Spleen (tissue), 11 donors: ENCODE data around the gene PRR5L. TPM values are rescaled to one million over a fixed set of nuclear protein-coding genes. Genes with fewer than 3 reads are reported as not detected.
A peak's percentile ranks its signal among the peaks of the same experiment; 100 is the strongest.

ENCODE experiments used
- DNase-seq: peaks from one replicate; pipeline ENCODE4 v3.0.0-alpha.2; 2020
- H3K27ac ChIP-seq, 8 donors: fragments of 200-600 bp; sonication (generic) in 7 of 8; 1 replicate in 4 of 8; 2 replicates in 4 of 8; pipeline versions ENCODE4 v1.5.0 to v1.8.0; 2016 to 2021; ENCODE audit warnings: inconsistent platforms in 4 of 8, mild to moderate bottlenecking in 4 of 8, moderate library complexity in 1 of 8
- H3K27me3 ChIP-seq, 7 donors: fragments of 200-600 bp; sonication (generic) in 6 of 7; replicated peaks in 1 of 7; 1 replicate in 4 of 7; 2 replicates in 3 of 7; pipeline versions ENCODE4 v1.5.0 to v1.8.0; 2016 to 2021; ENCODE audit warnings: inconsistent platforms in 3 of 7, mild to moderate bottlenecking in 1 of 7
- H3K36me3 ChIP-seq, 6 donors: fragments of 200-600 bp; sonication (generic) in 5 of 6; 1 replicate in 4 of 6; 2 replicates in 2 of 6; pipeline versions ENCODE4 v1.5.0 to v1.8.0; 2016 to 2021; ENCODE audit warnings: inconsistent platforms in 2 of 6
- H3K4me1 ChIP-seq, 6 donors: fragments of 200-600 bp; sonication (generic) in 5 of 6; 1 replicate in 3 of 6; 2 replicates in 3 of 6; pipeline versions ENCODE4 v1.5.0 to v1.8.0; 2016 to 2021; ENCODE audit warnings: inconsistent platforms in 3 of 6
- H3K4me3 ChIP-seq, 8 donors: fragments of 200-600 bp; sonication (generic) in 7 of 8; 1 replicate in 4 of 8; 2 replicates in 4 of 8; pipeline versions ENCODE4 v1.5.0 to v1.8.0; 2016 to 2021; ENCODE audit warnings: inconsistent platforms in 4 of 8, mild to moderate bottlenecking in 4 of 8, moderate library complexity in 2 of 8
- H3K9me3 ChIP-seq, 8 donors: fragments of 200-600 bp; sonication (generic) in 7 of 8; 1 replicate in 4 of 8; 2 replicates in 4 of 8; pipeline versions ENCODE4 v1.5.0 to v1.8.0; 2016 to 2021; ENCODE audit warnings: inconsistent platforms in 4 of 8
- POLR2A ChIP-seq, 3 donors: fragments of 450-650 bp; IDR thresholded peaks; one replicate each; pipeline ENCODE4 v1.5.1; 2017; ENCODE audit warnings: antibody characterized with exemption in 3 of 3, mild to moderate bottlenecking in 1 of 3
- POLR2AphosphoS5 ChIP-seq, 3 donors: sonication (generic); formaldehyde crosslinking; IDR thresholded peaks; one replicate each; pipeline ENCODE4 v1.5.1; 2017; ENCODE audit warnings: antibody characterized with exemption in 3 of 3
- WGBS, 5 donors: extraction: QIAGEN DNeasy Blood & Tissue Kit in 3 of 5; methylation state at CpG; one replicate each; pipeline versions ENCODE4 v1.1.5 to v1.1.7; 2013 to 2018; 5-methylcytosine and 5-hydroxymethylcytosine counted together
- intact Hi-C: fragments of 100-400 bp; cut with DNase I; formaldehyde crosslinking; loops from one replicate; pipeline ENCODE4 v1.15.0; 2023; ENCODE audit warnings: low total_unique reads
- polyA plus RNA-seq, 3 donors: library from polyadenylated mRNA; stranded (reverse); fragments of 200-250 nt; gene quantifications; one replicate each; pipeline ENCODE4 v1.2.1, GENCODE V29; 2013
- total RNA-seq, 7 donors: library from RNA; depleted of rRNA in 3 of 7; stranded (reverse); fragments of >200 nt in 3 of 7; fragmentation: NEBNext Ultra II Directional in 4 of 7; extraction: Animal tissue kit (Norgen Biotek cat#: 25700) in 4 of 7; gene quantifications; one replicate each; pipeline versions ENCODE4 v1.1.0 to v1.2.1, GENCODE V29; 2016 to 2021
- TF ChIP-seq, protein P1 (sequence below), 11 experiments: fragments of 200-600 bp in 7 of 11; fragments of 450-650 bp in 4 of 11; sonication (generic) in 4 of 11; IDR thresholded peaks in 8 of 11; conservative IDR thresholded peaks in 3 of 11; 1 replicate in 7 of 11; 2 replicates in 4 of 11; pipeline versions ENCODE4 v1.4.0 to v1.8.0; 2016 to 2021; ENCODE audit warnings: antibody characterized with exemption in 11 of 11, inconsistent platforms in 4 of 11, mild to moderate bottlenecking in 1 of 11
- donor health status: healthy with polysubstance abuse.
- donor health status: DM: no; HTN: no; CAD: no; lungs with moderate emphysema.
- donor health status: DM: no; HTN: no; CAD: no.
- donor health status: Bipolar disorder and iron deficiency.
- donor health status: healthy.
- donor health status: DM: no; HTN: no; CAD: no.
- donor health status: DM: yes; HTN: yes; CAD: no.

Gene PRR5L
- total and polyA plus RNA-seq, 10 donors: 10.7 to 330 (median 140) TPM

DNA sequence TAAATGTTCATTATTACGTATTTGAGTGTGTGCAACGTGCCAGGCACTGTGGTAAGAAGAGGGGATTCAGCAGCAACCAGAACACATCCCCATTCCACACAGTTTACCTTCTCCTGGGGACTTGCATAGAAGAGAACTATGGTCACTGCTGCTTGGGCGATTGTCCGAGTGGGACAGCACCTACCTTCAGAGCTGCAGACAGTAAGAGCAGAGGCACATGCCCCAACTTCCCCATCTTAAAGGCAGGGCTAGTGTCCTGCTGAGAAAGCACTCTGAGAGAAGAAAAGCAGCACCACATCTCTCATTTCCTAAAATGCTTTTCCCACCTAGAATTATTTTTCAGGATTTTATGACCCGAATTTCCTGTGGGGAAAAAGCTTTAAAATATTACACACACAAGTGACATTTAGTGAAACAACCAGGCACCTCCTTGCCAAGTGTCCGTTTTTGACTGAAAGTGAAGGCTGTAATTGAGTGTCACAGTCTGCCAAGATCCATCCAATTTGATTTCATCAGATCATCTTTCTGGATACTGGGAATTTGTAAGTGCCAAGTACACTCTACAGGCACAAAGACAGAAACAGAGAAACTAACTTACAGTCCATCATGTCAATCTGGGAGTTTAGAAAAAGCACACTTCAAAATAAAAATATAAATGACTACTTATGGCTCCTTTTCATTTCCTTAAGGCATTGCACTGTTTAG is 189.4 kb downstream of the PRR5L start:
- H3K4me1 ChIP-seq: peaks cover 17 to 54% (median 32%) of the 10 kb centered on the region in 6 donors
- H3K27ac ChIP-seq: peak overlapping the region in 5 of 8 donors; percentile 1 to 34 (median 14)
- no peaks in the 10 kb centered on the region for H3K27me3 ChIP-seq
- intact Hi-C loops: no loop called here
- WGBS, 5 donors: 70 to 85% (median 83%) methylated on average over 6 of the region's 6 CpGs
- H3K4me3 ChIP-seq: no peak overlapping the region
- no peaks in the 10 kb centered on the region for H3K9me3 ChIP-seq
- peaks cover 0 to 65% (median 33%) of the 10 kb centered on the region in 6 donors for H3K36me3 ChIP-seq
- TF ChIP-seq POLR2AphosphoS5 (IDR thresholded peaks at IDR 0.05) (peak in 1 of 3 donors; percentile 40), POLR2A (IDR thresholded peaks at IDR 0.05) (no peak)
- DNase-seq: no peak

DNA sequence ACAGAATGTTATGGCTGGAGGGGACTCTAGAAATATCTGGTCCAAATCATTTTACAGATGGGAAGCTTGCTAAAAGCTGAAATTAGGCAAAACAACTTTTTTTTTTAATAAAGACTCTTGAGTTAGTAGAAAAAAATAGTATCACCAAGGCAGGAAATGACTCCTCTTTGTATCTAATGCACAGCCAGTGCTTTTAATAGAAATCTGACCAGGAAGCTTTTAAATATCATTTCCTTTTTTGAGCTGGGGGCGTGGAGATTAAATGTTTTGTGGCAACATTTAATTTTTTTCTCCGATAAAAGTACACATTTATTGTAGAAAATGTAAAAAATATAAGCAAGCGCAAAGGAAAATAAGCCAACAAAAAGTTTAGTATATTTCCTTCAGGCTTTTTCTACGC is 191.5 kb downstream of the PRR5L start:
- intact Hi-C loops: no loop called here
- peaks cover 17 to 54% (median 32%) of the 10 kb centered on the region in 6 donors for H3K4me1 ChIP-seq
- DNase-seq: no peak
- H3K9me3 ChIP-seq: no peaks in the 10 kb centered on the region
- TF ChIP-seq POLR2AphosphoS5 (IDR thresholded peaks at IDR 0.05) (no peak), POLR2A (IDR thresholded peaks at IDR 0.05) (no peak)
- TF ChIP-seq, protein P1, sequence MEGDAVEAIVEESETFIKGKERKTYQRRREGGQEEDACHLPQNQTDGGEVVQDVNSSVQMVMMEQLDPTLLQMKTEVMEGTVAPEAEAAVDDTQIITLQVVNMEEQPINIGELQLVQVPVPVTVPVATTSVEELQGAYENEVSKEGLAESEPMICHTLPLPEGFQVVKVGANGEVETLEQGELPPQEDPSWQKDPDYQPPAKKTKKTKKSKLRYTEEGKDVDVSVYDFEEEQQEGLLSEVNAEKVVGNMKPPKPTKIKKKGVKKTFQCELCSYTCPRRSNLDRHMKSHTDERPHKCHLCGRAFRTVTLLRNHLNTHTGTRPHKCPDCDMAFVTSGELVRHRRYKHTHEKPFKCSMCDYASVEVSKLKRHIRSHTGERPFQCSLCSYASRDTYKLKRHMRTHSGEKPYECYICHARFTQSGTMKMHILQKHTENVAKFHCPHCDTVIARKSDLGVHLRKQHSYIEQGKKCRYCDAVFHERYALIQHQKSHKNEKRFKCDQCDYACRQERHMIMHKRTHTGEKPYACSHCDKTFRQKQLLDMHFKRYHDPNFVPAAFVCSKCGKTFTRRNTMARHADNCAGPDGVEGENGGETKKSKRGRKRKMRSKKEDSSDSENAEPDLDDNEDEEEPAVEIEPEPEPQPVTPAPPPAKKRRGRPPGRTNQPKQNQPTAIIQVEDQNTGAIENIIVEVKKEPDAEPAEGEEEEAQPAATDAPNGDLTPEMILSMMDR (IDR thresholded peaks at IDR 0.05 in 8 of 11, conservative IDR thresholded peaks at IDR 0.05 in 3 of 11): no peak
- no peak overlapping the region for H3K4me3 ChIP-seq
- WGBS, 5 donors: 33 to 42% (median 36%) methylated on average over 4 of the region's 4 CpGs
- H3K27ac ChIP-seq: peak overlapping the region; percentile 51 to 82 (median 71)
- H3K36me3 ChIP-seq: peaks cover 4 to 87% (median 45%) of the 10 kb centered on the region in 6 donors
- no peaks in the 10 kb centered on the region for H3K27me3 ChIP-seq

DNA sequence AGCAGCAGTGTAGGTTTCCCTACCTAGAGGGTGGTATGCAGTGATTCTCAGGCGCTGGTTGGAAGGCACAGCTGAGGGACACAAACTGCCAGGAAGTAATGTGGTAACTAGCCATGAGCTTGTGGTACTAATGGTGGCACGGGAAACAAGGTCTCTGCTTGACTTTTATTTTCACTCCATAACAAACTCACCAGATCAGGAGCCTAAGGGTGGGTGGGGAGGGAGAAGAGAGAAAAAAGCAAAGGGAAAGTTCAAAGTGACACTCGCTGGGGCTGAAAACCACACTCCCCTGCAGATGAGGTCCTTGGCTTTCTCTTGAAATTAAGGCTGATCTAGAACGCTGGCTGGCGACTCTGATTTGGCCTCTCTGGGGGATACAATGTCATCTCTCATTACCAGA is 192.0 kb downstream of the PRR5L start:
- no peaks in the 10 kb centered on the region for H3K9me3 ChIP-seq
- intact Hi-C loops: no loop called here
- 14 to 26% (median 21%) methylated on average over 5 of the region's 5 CpGs for WGBS, 5 donors
- TF ChIP-seq POLR2A (IDR thresholded peaks at IDR 0.05): no peak
- peak in 1 of 3 donors; percentile 8 for TF ChIP-seq POLR2AphosphoS5 (IDR thresholded peaks at IDR 0.05)
- no peaks in the 10 kb centered on the region for H3K27me3 ChIP-seq
- H3K4me1 ChIP-seq: peaks cover 17 to 54% (median 32%) of the 10 kb centered on the region in 6 donors
- H3K36me3 ChIP-seq: peaks cover 4 to 89% (median 46%) of the 10 kb centered on the region in 6 donors
- H3K27ac ChIP-seq: peak overlapping the region; percentile 51 to 82 (median 71)
- peak overlapping the region in 1 of 8 donors; percentile 7 for H3K4me3 ChIP-seq
- no peak for DNase-seq

DNA sequence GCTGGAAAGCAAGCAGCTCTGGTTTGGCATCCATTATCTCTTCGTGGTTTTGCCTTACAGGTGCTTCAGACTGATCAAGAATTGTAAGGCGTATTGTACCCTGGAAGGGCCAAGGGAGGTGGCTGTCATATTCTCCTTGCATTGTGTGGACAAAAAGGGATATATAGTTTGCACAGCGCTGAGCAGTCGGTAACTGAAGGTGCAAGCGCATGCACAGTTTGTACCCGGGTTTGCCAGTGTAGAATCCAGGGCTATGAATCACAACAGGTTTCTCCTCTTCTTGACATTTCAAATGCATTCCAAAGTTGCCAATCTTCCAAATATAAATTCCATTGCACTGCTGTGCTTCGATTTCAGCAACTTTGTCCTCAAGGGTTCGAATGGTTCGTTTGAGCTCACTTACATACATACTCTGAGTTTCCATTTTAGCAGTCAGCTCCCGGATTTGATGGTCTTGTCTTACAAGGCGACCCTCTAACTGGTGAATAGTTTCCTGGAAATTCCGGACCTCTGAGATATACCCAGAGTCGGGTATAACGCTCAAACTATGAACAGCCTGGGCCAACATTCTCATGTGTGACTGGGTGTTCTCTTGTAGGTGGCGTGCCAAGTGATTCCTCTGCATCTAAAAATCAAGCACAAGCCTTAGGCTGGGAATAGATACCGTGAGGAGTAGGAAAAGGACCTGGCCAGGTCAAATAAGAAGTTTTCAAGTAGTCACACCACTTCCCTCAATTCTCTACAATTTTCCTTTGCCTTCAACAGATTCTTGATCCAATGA is 194.1 kb downstream of the PRR5L start:
- intact Hi-C loops: loop anchor here (5.0 kb wide), 1 partner anchor 198 kb away; no protein-coding TSS in a partner anchor
- H3K4me3 ChIP-seq: no peak overlapping the region
- TF ChIP-seq POLR2A (IDR thresholded peaks at IDR 0.05): no peak
- no peak for TF ChIP-seq POLR2AphosphoS5 (IDR thresholded peaks at IDR 0.05)
- TF ChIP-seq, protein P1 (IDR thresholded peaks at IDR 0.05 in 8 of 11, conservative IDR thresholded peaks at IDR 0.05 in 3 of 11): no peak
- peaks cover 4 to 91% (median 55%) of the 10 kb centered on the region in 6 donors for H3K36me3 ChIP-seq
- WGBS, 5 donors: 91 to 95% (median 94%) methylated on average over 16 of the region's 16 CpGs
- no peak for DNase-seq
- no peaks in the 10 kb centered on the region for H3K9me3 ChIP-seq
- H3K27ac ChIP-seq: no peak overlapping the region
- peaks cover 17 to 44% (median 29%) of the 10 kb centered on the region in 6 donors for H3K4me1 ChIP-seq
- H3K27me3 ChIP-seq: no peaks in the 10 kb centered on the region
